PC-9 (cell line): Measurements from ENCODE around the gene MFF. TPM values are rescaled to one million over a fixed set of nuclear protein-coding genes. Genes with fewer than 3 reads are reported as not detected.
"Not testable (repeated sequence)": the region's sequence is repeated elsewhere in the genome, so short reads cannot be mapped to it uniquely, and the experiment has no call there.

Experiments used
- BruUV-seq: library from RNA; stranded (reverse); fragments of 400-500 nt; replicated peaks from 2 replicates; lab custom pipeline; 2021; lab: Mats Ljungman, UMichigan
- CTCF ChIA-PET: fragments of 300-600 bp; sonication (Branson Sonifier 250); formaldehyde crosslinking; loops from one replicate; lab custom pipeline; 2022; ENCODE audit warnings: antibody characterized with exemption; lab: Charles Lee
- POLR2A ChIA-PET: fragments of 300-600 bp; sonication (Branson Sonifier 250); formaldehyde crosslinking; loops from one replicate; lab custom pipeline; 2022; ENCODE audit warnings: antibody characterized with exemption; ENCODE audit not compliant: unreplicated experiment; lab: Charles Lee
- DNase-seq, 2 experiments: peaks; one replicate each; pipeline versions ENCODE4 v3.0.0 to v3.0.0-alpha.2; 2015 to 2022; ENCODE audit warnings: mixed read lengths in 1 of 2
- H2AFZ ChIP-seq: fragments of 200-600 bp; sonication (generic); 2 replicates; pipeline ENCODE4 v1.8.1; 2017; ENCODE audit warnings: antibody characterized with exemption
- H3F3A ChIP-seq: fragments of 200-600 bp; sonication (generic); 2 replicates; pipeline ENCODE4 v1.8.1; 2017; ENCODE audit warnings: antibody characterized with exemption, mild to moderate bottlenecking, low read depth; ENCODE audit not compliant: insufficient read depth
- H3K27ac ChIP-seq: fragments of 200-600 bp; sonication (generic); 2 replicates; pipeline ENCODE4 v1.6.1; 2016; ENCODE audit warnings: mixed run types
- H3K27me3 ChIP-seq: fragments of 200-600 bp; sonication (generic); 2 replicates; pipeline ENCODE4 v1.6.1; 2016; ENCODE audit warnings: low read depth, mixed run types; ENCODE audit not compliant: insufficient read depth
- H3K36me3 ChIP-seq: fragments of 200-600 bp; sonication (generic); 2 replicates; pipeline ENCODE4 v1.6.1; 2016; ENCODE audit warnings: low read depth, mixed run types
- H3K4me1 ChIP-seq: fragments of 200-600 bp; sonication (generic); replicated peaks from 2 replicates; pipeline ENCODE4 v1.6.1; 2016; ENCODE audit warnings: mixed run types; ENCODE audit not compliant: insufficient read depth
- H3K4me2 ChIP-seq: fragments of 200-600 bp; sonication (generic); 2 replicates; pipeline ENCODE4 v1.6.1; 2017; ENCODE audit warnings: mixed run types
- H3K4me3 ChIP-seq: fragments of 200-600 bp; sonication (generic); 2 replicates; pipeline ENCODE4 v1.6.1; 2016; ENCODE audit warnings: mixed run types
- H3K79me2 ChIP-seq: fragments of 200-600 bp; sonication (generic); 2 replicates; pipeline ENCODE4 v1.6.1; 2017; ENCODE audit warnings: low read depth, mixed run types
- H3K9me2 ChIP-seq: fragments of 200-600 bp; sonication (generic); 2 replicates; pipeline ENCODE4 v1.8.1; 2017; ENCODE audit warnings: mild to moderate bottlenecking; ENCODE audit not compliant: insufficient read depth
- H3K9me3 ChIP-seq: fragments of 200-600 bp; sonication (generic); 2 replicates; pipeline ENCODE4 v1.8.1; 2016; ENCODE audit warnings: low read depth; ENCODE audit not compliant: insufficient read depth
- H4K20me1 ChIP-seq: fragments of 200-600 bp; sonication (generic); 2 replicates; pipeline ENCODE4 v1.8.1; 2017; ENCODE audit not compliant: insufficient read depth
- CTCF ChIP-seq: fragments of 200-600 bp; sonication (generic); conservative IDR thresholded peaks from 2 replicates; pipeline ENCODE4 v1.6.1; 2017; ENCODE audit warnings: mixed run types, antibody characterized with exemption, mild to moderate bottlenecking, moderate library complexity
- EZH2 ChIP-seq: fragments of 200-600 bp; sonication (generic); IDR thresholded peaks from 2 replicates; pipeline ENCODE4 v1.8.0; 2017; ENCODE audit warnings: antibody characterized with exemption, low read depth
- intact Hi-C: fragments of 100-400 bp; cut with micrococcal nuclease; formaldehyde crosslinking; loops from one replicate; pipeline ENCODE4 v1.10.0; 2022; ENCODE audit not compliant: unreplicated experiment
- total RNA-seq: library from RNA; stranded (reverse); gene quantifications from 2 replicates; pipeline ENCODE4 v1.2.3, GENCODE V29; 2021

The MFF gene
- total RNA-seq, 1 experiment from 2014 or later = 144 TPM

GRCh38 chr2:227351639-227352038 is 26.6 kb downstream of the MFF start:
- ChIA-PET POLR2A (interaction anchor here (0.7 kb wide), 1 partner anchor 16 kb away, joined by 3 read pairs; no protein-coding TSS in a partner anchor), CTCF (no interaction called here)
- Histone ChIP-seq H3K36me3 (peaks cover 43% of the 10 kb centered on the region), H3K4me3 (no peak overlapping the region), H3K4me2 (no peak overlapping the region), H3K27me3 (no peaks in the 10 kb centered on the region), H3K9me3 (no peaks in the 10 kb centered on the region), H3K4me1 (no peaks in the 10 kb centered on the region), H3K9me2 (no peaks in the 10 kb centered on the region), H3K27ac (no peak overlapping the region), H4K20me1 (no peaks in the 10 kb centered on the region), H3F3A (0 out of 2 replicates have a peak, but pooled peaks cover 4% of the 10 kb centered on the region), H3K79me2 (no peaks in the 10 kb centered on the region), H2AFZ (no peak overlapping the region)
- TF ChIP-seq CTCF = no peak
- TF ChIP-seq EZH2 = no peak
- intact Hi-C loops = no loop called here
- no TSS peak for BruUV-seq
- DNase-seq = no peak

- H3K27ac ChIP-seq = no peak overlapping the region
Observed at GRCh38 chr2:227360351-227360750, 35.3 kb downstream of the MFF start.

GRCh38 chr2:227363756-227364155 is 38.7 kb downstream of the MFF start:
- BruUV-seq = no TSS peak

More at GRCh38 chr2:227360351-227360750, 35.3 kb downstream of the MFF start:
- H3K27me3 ChIP-seq = no peaks in the 10 kb centered on the region
- TSS peak; percentile 6 for BruUV-seq
- H4K20me1 ChIP-seq = no peaks in the 10 kb centered on the region
- peaks cover 40% of the 10 kb centered on the region; the same call in 1 of the 2 replicates for H3K36me3 ChIP-seq
- no peak overlapping the region for H2AFZ ChIP-seq
- POLR2A ChIA-PET = no interaction called here
- no peaks in the 10 kb centered on the region for H3K4me1 ChIP-seq
- TF ChIP-seq CTCF (no peak), EZH2 (no peak)
- CTCF ChIA-PET = no interaction called here
- intact Hi-C loops = no loop called here
- no peak overlapping the region for H3K4me3 ChIP-seq
- no peaks in the 10 kb centered on the region for H3K79me2 ChIP-seq
- no peaks in the 10 kb centered on the region for H3F3A ChIP-seq
- no peaks in the 10 kb centered on the region for H3K9me2 ChIP-seq
- H3K4me2 ChIP-seq = no peak overlapping the region
- H3K9me3 ChIP-seq = no peaks in the 10 kb centered on the region
- DNase-seq = no peak

GRCh38 chr2:227364585-227365263 is 39.7 kb downstream of the MFF start:
- H3K4me2 ChIP-seq, H4K20me1 ChIP-seq, POLR2A ChIA-PET, H3K9me2 ChIP-seq, BruUV-seq, intact Hi-C loops, H3K9me3 ChIP-seq, H3K27me3 ChIP-seq, H3K4me3 ChIP-seq, DNase-seq, H2AFZ ChIP-seq, H3K79me2 ChIP-seq, H3K27ac ChIP-seq: not testable (repeated sequence)
- Histone ChIP-seq H3K36me3 (0 out of 2 replicates have a peak, but pooled peaks cover 13% of the 10 kb centered on the region), H3K4me1 (peaks cover 11% of the 10 kb centered on the region), H3F3A (peaks cover 12% of the 10 kb centered on the region)
- CTCF ChIA-PET = interaction anchor here (0.6 kb wide), 1 partner anchor 46 kb away, joined by 5 read pairs; no protein-coding TSS in a partner anchor

More at GRCh38 chr2:227363756-227364155, 38.7 kb downstream of the MFF start:
- Histone ChIP-seq H3K4me2 (no peak overlapping the region), H3F3A (peaks cover 12% of the 10 kb centered on the region), H3K27me3 (no peaks in the 10 kb centered on the region), H3K27ac (no peak overlapping the region), H3K36me3 (0 out of 2 replicates have a peak, but pooled peaks cover 21% of the 10 kb centered on the region), H3K79me2 (no peaks in the 10 kb centered on the region), H3K4me1 (peaks cover 11% of the 10 kb centered on the region), H3K9me2 (no peaks in the 10 kb centered on the region), H3K9me3 (no peaks in the 10 kb centered on the region), H2AFZ (no peak overlapping the region), H4K20me1 (no peaks in the 10 kb centered on the region), H3K4me3 (no peak overlapping the region)
- ChIA-PET CTCF (no interaction called here), POLR2A (no interaction called here)
- intact Hi-C loops = no loop called here
- DNase-seq = no peak
- TF ChIP-seq EZH2 (no peak), CTCF (no peak; the same call in 1 of the 2 replicates)
